Measurements from ENCODE around the gene SYK.

SYK gene

DNA sequence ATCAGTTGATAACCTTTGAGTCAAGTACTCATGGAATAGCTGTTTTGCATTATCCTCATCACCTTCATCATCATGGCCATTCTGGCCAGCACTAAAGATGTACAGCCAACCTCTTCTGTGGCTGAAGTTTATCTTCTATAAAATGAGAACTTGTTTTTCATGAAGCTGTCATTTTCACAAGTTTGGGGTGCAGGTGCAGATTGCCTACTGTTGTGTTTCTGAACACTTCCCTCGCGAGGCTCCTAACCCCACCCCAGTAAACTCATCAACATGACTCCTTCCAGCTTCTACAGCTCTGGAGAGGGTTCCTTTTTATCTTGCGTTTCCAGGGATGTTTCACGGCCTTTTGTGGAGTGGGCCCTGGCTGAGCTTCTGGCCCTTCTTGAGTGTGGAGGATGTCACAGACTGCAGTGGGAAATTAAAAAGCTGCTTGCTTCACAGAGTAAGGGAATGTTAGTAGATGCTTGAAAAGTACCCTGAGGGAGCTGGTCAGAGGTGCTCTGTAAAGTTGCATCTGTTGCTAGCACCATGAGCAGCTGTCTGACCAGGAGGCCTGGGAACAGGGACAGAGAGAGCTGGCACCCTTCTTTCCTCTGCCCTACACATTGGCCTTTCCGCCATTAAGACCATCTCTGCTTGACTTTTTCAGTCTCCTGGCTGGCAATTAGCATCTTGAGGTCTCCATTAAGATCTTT, 24.9 kb downstream of the SYK start:
- DNase-seq: no peak

DNA sequence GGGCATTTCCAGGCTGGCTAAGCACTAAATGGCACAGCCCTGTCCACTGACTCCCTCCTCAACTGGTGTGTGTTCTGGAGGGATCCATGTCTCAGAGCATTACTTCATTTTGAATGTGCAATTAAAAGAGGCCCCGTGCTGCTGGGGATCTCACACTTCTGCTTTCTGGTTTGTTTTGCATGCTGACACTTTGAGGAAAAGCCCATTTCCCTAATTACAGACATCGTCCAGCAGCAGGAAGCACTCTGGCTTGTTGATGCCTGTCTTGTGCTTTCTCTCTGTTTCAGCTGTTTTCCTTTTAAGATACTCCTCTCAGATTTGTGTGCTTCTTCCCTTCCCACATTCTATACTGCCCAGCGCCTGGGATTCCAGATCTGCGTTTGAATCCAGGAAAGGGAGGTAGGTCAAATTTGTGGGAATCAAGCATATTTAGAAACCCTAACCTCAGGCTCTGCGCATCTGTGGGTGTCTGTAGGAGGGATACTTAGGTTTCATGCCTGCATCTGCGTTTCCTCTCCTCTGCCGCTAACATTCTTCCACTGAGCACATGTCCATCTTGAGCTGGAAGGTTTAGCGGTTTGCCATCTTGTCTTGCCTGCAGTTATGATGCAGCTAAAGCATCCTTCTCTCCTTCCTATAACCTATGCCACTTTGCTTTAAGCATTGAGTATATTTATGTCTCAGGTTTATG, 25.7 kb downstream of the SYK start:
- peak in 1 of 2 experiments; percentile 16 for DNase-seq

DNA sequence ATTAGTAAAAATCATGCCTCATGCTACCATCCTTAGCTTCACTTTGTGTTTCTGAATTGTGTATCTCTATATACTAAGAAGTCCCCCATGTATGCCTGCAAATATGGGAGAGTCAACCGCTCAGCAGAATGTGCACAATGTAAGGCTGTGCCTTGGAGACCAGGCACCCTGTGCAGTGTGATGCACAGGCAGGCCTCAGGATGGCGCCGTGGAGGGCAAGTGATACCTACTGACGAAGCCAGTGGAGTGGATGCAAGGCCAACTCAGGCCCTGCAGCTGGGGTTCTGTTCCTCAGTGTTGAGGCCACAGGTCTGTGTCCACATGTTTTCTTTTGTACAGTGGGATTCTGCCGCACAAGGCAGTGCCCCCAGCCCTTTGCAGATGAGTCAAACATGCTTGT, 28.4 kb downstream of the SYK start:
- no peak for DNase-seq

DNA sequence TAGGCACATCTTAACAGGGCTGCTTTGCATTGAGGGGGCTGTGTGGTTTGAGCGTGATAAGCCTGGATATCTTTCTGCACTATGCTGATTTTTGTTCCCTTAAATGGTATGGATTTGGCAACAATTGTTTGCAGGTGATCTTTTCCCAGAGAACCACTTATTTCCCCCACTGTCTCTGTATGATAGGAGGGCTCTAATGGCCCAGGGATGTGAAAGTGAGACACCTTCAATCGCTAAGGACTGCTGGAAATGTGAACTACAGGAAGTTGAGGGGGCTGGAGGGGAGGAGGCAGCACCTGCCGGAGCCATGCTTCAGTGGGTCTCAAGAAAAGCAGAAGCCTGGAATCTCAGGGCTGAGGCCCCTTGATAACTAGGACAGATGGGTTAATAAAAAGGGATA, 29.4 kb downstream of the SYK start:
- no peak for DNase-seq

DNA sequence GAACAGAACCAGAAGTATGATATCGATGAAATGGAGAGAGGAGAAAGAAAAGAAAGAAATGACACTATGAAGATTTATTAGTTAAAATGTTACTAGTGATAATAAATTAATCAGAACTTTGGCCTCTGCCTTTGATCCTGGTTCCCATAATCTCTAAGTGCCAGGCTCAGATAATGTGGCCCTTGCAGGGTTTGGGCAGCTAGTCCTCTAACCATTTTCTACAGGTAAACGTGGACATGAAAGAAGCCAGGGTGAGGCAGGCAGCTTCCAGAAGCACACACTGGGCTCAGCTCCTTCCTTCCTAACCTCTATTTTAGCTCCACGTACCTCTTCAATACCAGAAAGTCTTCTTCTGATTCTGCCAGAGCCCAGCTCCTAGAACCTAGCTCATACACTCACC, 30.6 kb downstream of the SYK start:
- DNase-seq: no peak

DNA sequence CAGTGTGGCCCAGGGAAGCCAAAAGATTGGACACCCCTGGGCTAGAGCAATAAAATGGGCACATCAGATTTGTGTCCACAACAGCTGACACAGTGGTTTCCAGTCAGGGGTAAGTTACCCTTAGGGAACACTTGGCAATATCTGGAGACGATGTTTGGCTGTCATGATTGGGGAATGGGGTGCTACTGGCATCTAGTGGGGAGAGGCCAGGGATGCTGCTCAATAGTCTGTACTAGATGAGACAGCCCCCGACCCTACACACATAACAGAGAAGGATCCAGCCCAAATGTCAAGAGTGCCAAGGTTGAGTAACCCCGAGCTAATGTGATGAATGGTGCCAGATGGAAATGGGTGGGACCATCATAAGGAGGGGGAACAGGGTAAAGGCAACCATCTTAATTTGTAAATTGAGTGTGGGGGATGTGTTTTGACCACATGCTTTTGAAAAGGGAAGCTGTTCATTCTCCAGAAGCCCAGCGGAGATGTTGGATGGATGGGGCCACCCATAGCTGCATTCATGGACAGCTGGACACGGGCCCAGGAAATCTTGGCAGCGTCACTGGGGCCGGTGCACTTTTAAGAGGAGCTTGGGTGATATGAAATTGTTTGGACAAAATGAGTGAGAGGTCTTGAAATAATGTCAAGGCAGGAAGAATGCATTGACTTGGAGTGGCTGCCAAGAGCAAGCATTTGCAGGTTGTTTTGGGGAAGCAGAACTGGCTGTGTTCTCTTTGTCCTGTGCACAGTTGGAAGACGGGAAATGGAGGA, 33.4 kb downstream of the SYK start:
- DNase-seq: no peak

DNA sequence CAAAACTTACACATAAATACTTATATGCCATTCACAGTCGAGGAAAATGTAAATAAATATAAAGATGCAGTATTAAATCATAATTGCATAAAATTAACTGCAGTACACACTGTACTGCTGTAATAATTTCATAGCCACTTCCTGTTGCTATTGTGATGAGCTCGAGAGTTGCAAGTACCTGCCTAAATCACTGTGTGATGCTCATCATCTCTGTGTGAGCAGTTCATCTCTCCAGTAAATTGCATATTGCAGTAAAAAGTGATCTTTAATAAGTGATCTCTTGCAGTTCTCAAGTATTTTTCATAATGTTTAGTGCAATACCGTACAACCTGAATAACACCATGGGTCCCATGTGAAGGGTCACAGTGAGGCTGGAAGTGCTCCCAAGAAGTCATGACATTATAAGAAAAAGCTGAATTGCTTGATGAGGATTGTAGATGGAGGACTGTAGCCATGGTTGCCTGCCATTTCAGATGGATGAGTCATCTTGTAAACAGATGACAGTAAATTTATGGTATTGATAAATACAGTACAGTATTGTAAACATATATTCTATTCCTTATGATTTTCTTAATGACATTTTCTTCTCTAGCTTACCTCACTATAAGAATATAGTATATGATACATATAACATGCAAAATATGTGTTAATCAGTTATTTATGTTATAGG, 34.9 kb downstream of the SYK start:
- DNase-seq: no peak

DNA sequence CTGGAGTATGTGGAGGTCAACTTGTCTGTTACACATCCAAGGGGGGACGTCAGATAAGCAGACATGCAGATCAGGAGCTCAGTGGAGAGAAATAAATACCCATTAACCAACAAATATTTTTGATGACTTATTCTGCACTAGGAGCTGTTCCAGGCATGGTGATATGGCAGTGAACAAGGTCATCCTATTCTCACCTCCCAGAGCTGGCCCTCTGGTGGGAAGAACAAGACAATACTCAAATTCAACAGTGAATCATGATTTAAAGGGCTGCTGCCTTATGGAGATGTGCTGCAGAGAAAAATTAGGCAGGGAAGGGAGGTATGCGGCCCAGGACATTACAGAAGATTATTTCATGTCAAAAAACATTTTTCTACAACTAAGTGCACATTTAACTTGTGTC, 36.5 kb downstream of the SYK start:
- peak in 1 of 2 experiments; percentile 0 for DNase-seq

DNA sequence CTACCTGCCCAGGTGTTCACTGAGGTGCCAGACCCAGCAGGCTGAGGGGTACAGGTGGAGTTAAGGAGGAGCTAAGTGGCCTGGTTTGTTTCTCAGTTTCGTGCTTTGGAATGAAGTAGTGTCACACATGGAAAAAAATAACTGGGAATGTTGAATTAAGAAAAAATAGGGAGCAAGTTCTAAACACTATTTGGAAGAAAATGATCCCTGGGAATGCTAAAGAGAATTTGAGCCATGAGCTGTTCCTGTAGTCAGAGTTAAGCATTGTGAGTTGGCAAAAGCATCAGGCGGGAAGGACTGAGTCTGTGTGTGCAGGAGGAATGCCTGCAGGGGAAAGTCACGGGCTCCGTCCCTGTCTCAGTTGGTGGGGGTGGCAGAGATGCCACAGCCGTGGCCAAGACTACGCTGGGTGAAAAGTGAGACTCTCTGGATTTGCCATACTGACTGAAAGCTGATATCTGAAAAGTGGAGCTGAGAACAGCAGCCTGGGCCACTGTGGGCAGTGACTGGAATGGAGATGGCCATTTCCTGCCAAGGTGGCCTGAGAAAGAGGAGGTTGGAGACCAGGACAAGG, 37.0 kb downstream of the SYK start:
- DNase-seq: no peak

DNA sequence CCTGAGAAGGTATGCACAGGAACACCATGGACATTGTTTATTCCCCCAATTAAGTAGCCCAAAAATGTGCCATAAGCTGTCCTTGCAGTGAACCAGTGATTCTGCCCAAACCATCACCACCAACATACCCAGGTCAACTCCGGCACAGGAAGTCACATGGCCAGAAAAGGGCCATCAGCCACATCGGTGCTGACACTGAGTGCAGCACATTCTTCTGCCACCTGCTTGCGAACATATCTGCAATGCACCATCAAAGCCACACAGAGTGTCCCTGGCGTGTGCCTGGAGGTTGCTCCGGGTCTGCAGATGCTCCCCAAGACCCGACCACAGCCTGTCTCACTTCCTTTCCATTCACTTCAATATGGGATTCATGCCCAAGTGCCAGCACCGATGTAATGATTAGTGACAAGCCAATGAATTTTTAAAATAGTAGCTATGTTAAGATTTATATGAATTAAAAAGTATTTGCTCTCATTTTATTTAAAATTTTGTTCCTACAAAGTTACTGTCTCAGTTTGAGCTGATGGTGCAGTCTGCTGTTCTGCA, 37.6 kb downstream of the SYK start:
- DNase-seq: no peak

DNA sequence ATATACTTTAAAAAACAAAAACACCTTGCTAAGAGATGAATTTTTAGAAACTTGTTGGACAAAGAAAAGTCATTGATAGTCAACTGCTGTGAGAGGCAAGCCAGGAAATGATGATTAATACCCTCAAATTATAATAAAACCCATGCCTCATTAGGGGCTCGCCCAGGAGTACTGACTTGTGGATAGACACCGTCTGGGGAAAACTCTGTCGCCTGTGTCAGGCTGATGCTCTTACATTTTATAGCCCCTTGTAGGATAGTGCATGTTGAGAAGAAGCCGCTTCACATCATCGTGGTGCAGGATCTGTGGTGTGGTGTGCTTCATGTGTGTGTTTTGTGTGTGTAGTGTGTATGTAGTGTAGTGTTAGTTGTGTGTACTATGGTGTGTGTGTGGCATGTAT, 39.1 kb downstream of the SYK start:
- DNase-seq: no peak

DNA sequence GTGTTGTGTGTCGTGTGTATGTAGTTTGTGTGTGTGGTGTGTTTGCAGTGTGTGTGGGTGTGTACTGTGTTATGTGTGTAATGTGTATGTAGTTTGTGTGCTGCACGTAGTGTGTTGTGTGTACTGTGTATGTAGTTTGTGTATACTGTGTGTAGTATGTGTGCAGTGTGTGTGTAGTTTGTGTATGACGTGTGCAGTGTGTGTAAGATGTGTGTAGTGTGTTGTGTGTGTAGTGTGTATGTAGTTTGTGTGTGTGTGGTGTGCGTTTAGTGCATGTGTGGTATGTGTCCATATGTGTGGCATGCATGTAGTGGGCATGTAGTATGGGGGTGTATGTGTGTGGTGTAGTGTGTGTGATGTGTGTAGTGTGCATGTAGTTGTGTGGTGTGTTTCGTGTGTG, 39.6 kb downstream of the SYK start:
- DNase-seq: no peak

DNA sequence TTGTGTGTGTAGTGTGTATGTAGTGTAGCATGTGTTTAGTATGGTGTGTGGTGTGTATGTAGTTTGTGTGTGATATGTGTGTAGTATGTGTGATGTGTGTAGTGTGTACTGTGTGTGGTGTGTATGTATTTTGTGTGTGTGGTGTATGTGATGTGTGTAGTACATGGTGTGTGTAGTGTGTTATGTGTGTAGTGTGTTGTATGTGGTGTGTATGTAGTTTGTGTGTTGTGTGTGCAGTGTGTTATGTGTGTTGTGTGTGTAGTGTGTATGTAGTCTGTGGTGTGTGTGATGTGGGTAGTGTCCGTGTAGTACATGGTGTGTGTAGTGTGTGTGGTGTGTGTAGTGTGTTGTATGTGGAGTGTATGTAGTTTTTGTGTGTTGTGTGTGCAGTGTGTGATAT, 40.0 kb downstream of the SYK start:
- no peak for DNase-seq

DNA sequence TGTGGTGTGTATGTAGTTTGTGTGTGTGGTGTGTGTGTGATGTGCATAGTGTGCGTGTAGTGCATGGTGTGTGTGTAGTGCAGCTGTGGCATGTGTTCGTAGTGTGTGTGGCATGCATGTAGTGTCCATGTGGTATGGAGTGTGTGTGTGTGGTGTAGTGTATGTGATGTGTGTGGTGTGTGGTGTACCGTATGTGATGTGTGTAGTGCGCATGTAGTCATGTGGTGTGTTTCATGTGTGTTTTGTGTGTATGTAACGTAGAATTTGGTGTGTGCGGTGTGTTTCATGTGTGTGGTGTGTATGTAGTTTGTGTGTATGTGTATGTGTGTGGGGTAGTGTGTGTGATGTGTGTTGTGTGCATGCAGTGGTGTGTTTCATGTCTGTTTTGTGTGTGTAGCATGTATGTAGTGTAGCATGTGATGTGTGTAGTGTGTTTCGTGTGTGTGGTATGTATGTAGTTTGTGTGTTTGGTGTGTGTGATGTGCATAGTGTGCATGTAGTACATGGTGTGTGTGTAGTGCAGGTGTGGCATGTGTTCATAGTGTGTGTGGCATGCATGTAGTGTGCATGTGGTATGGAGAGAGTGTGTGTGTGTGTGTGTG, 40.7 kb downstream of the SYK start:
- no peak for DNase-seq

DNA sequence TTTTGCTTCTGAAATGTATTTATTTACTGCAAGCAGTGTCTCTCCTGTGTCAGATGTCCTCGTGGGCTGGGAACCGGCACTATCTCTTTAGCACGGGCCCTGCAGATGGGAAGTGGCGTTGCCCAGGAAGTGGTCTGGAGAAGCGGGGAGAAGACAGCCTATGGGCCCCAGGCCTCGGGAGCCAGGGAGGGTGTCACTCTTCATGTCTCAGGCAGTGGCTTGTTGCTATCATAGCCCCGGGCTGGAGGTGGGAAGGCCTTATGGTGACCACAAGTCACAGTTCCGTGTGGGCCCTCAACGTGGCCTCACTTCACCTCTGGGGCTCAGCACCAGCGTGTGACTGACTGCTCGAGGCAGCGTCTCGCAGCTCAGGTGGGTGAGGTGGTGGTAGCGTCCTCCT, 41.4 kb downstream of the SYK start:
- no peak for DNase-seq

DNA sequence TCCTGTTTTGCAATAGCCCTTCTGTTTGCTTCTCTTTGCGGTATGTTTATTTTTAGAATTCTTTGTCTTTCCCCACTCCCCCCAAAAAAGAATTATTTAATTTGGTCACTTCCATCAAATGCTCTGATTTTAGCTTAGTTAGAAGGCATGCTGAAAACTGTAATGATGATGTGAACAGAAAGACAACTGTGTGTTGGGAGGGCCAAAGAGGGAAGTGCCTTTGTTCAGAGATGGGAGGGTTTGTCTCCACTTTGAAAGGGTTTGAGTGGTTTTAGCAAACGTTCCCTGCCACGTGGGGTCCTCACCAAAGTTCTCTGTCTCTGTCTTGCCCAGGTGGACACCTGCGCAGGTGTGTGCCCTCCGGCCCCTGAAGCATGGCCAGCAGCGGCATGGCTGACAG, 41.9 kb downstream of the SYK start:
- DNase-seq: no peak

DNA sequence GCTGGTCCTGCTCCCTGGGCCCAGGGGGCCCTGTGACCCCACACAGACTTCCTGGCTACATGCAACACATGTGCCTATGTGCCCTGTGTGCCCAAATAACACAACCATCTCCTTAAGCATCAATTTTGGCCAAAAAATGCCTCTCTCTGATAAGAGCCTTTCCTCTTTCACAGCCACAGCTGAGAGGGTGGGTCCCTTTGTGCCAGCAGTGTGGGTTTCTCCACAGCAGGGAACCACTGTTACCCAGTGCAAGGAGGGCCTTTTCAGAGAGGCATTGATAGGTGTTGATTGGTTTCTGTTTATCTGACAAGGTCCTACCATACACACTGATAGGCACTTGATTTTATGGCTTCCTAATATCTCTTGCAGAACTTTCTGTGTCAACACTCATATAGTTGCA, 42.7 kb downstream of the SYK start:
- DNase-seq: no peak

DNA sequence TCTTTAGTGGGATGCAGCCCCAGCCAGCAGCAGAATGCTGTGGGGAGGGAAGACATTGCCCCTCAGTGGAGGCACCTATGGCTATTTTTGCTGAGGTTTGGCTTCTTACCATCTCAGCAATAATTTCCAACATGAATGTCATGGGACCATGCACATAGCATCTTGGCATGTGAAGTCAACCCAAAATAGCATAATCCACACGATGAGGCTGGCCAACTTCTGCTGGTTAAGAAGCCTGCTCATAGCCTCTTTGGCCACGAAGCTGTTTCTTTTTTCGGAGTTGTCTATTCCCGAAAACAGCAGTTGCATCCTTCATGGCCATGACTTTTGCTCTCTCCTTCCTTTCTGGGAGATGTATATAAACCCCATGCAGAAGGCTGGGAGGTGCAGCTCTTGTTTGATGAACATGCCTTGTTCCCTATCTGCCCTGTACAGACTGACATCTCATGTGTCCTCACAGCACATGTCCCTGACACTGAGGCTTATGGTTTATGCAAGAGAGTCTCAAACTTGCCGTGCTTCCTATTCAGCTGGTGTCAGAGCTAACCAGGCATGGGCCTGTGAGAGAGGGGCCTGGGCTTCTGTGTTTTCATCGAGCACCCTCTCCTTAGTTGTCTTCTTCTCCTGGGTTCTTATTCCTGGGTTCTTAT, 45.3 kb downstream of the SYK start:
- no peak for DNase-seq

DNA sequence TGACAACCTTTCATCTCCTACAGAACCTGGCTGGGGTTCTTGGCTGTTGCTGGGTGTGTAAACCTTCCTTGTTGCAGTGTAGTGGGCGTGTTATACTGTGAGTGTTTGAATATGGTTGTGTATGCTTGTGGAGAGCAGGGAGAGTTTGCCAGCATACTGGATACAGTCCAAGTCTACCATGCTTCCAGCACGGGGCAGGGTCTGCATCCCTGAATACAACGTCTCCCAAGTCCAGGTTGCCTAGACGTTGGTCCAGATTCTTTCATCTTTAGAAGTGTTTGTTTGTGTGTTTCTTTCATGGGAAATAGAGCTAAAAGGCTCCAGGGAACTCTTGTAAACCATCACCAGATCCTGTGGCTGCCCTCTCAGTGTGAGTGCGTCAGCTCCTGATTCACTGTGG, 46.4 kb downstream of the SYK start:
- DNase-seq: no peak

DNA sequence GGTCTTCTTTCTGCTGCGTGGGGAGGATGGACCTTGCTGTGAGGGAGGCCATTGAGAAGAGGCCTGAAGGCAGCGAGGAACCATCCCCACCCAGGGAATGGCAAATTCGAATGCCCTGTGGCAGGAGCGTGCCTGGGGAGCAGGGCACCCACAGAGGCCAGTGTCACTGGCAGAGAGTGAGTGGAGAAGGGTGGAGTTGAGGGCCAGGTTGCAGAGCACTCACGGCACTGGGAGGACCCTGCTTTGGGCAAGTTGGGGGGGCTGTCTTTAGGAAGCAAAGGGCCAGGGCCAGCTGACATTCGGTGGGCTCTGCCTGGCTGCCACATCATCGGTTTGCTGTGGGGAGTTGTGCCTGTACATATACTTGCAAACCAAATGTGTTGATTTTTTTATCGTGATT, 47.2 kb downstream of the SYK start:
- DNase-seq: no peak

DNA sequence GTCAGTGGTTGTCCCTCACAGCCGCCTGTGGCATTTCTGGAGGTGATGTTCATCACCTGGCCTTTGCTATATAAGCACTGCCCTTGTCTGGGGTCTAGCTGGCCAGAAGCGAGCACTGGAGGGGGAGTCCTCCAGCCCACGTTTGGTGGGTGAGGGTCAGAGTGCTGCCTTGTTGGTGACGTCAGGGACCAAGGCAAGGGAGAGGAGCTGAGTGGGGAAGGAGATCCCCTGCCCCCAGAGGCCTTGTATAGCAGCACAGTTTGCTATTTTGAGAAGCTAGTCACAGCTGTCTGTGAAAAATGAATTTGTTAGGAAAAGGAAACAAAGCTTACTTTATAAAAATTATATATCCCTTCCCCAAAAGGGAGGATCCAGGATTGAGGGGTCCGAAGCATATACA, 49.8 kb downstream of the SYK start:
- DNase-seq: no peak

DNA sequence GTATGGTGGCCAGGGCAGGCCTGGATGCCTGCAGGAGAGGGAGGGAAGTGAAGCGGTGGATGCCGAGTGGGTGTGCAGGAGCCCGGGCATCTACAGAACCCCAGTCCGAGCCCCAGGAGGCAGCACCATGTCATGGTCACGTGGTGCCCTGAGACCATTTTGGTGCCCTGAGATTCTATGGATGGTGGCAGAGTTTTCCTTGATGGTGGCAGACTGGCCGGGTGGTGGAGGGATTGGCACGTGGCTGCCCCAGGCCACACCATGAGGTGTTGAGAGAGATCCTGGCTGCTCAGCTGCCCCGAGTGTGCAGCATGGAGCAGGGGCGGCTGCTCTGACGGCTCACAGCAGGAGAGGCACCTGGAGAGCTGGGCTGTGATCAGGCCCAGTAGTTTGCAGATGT, 52.3 kb downstream of the SYK start:
- DNase-seq: no peak

Data from NCI-H526 (cell line).